ENCODE data around the gene GRAP.

DNA sequence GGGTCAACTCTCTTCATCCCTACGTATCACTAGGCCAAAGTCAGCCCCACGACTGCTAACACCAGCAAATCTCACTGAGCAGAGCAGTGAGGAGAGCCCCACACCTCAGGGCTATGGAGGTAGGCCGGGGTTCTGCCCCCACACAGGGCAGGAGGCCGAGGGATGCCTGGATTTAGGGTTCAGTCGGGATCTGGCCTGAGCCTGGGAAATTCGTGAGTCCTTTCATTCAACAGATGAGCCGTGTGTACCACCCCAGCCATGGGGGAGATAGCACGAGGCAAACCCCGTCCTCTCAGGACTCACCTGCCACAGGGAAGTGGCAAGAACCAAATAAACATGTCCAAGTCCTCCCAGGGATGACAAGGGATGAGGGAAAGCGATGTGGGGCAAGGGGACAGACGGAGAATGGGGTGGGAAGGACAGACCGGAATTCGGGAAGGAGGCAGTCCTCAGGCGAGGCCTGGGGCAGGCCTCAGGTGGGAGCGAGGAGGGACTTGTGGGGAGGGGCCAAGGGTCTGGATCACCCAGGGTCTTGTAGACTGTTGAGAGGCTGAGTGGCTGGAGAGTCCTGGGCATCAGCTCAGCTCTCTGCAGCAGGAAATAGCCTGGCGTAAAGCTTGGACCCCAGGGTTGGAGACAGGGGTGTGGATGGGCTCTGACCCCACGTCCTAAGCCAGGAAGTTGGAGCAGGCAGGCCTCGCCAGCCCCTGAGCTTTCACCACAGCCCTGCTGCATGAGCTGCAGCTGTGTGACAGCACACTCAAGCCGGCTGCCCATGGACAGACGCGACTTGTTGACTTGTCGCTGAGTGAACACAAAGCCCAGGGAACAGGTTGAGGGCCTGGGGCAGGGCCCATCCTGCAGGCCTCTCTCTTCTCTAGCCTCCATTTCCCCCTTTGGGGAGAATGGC, 34.3 kb downstream of the GRAP start:
- TF ChIP-seq POLR2AphosphoS5 (IDR thresholded peaks at IDR 0.05; ENCODE audit: low read depth, low read length) (no peak), TAF1 (IDR thresholded peaks at IDR 0.05; ENCODE audit: borderline replicate concordance, insufficient read depth, low read length) (no peak), SIN3A (IDR thresholded peaks at IDR 0.05; ENCODE audit: borderline replicate concordance, insufficient read depth, low read length) (no peak), FOXP2 (optimal IDR thresholded peaks at IDR 0.05; ENCODE audit: borderline replicate concordance, extremely low read depth, extremely low read length, insufficient read depth) (no peak)
- TF ChIP-seq, protein P1, sequence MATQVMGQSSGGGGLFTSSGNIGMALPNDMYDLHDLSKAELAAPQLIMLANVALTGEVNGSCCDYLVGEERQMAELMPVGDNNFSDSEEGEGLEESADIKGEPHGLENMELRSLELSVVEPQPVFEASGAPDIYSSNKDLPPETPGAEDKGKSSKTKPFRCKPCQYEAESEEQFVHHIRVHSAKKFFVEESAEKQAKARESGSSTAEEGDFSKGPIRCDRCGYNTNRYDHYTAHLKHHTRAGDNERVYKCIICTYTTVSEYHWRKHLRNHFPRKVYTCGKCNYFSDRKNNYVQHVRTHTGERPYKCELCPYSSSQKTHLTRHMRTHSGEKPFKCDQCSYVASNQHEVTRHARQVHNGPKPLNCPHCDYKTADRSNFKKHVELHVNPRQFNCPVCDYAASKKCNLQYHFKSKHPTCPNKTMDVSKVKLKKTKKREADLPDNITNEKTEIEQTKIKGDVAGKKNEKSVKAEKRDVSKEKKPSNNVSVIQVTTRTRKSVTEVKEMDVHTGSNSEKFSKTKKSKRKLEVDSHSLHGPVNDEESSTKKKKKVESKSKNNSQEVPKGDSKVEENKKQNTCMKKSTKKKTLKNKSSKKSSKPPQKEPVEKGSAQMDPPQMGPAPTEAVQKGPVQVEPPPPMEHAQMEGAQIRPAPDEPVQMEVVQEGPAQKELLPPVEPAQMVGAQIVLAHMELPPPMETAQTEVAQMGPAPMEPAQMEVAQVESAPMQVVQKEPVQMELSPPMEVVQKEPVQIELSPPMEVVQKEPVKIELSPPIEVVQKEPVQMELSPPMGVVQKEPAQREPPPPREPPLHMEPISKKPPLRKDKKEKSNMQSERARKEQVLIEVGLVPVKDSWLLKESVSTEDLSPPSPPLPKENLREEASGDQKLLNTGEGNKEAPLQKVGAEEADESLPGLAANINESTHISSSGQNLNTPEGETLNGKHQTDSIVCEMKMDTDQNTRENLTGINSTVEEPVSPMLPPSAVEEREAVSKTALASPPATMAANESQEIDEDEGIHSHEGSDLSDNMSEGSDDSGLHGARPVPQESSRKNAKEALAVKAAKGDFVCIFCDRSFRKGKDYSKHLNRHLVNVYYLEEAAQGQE (IDR thresholded peaks at IDR 0.05; ENCODE audit: insufficient read depth in 1 of 2, low read depth in 2 of 2, low read length in 2 of 2), result no peak
